ENCODE data around the gene FUT3. TPM values are rescaled to one million over a fixed set of nuclear protein-coding genes. Genes with fewer than 3 reads are reported as not detected.

Gene FUT3
- polyA plus RNA-seq, 1 donor from 2014 or later: 0.64 TPM

DNA sequence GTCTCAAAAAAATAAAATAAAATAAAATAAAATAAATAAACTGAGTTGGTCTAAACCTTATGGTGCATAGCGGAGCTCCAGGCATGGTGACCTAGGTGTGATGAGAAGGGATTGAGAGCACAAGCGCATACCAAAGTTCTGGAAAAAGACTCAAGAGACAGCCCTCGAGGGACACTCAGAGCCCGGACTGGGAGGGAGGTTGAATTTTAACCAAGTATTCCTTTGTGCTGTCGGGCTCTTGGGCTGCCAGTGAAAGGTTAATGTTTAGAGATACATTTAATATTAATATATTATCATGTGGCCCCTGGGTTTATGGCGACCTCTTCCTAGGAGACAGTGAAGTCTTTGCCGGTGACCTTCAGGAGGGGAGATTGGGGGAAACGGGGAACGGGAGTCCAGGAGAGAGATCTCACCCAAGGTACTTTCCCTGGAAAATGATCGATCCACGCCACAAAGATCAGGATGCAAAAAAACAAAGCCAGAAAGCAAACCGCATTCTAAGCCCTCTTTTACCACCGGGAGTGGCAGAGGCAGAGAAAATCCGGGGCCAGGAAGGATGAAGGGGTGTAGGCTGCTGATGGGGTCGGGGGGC is 13.4 kb downstream of the FUT3 start:
- no peaks in the 10 kb centered on the region for H3K27me3 ChIP-seq (ENCODE audit: insufficient read depth, low read depth, low read length)
- H4K20me1 ChIP-seq (ENCODE audit: insufficient read depth): no peaks in the 10 kb centered on the region
- H3K36me3 ChIP-seq (ENCODE audit: insufficient read depth, low read length): no peaks in the 10 kb centered on the region
- no peak overlapping the region for H3K4me2 ChIP-seq (ENCODE audit: low read length)
- no peak for TF ChIP-seq MXI1 (conservative IDR thresholded peaks at IDR 0.05; ENCODE audit: poor library complexity, severe bottlenecking)
- TF ChIP-seq POLR2AphosphoS5 (IDR thresholded peaks at IDR 0.05): no peak
- TF ChIP-seq TAF1 (IDR thresholded peaks at IDR 0.05; ENCODE audit: low read depth): no peak
- TF ChIP-seq, protein P1, sequence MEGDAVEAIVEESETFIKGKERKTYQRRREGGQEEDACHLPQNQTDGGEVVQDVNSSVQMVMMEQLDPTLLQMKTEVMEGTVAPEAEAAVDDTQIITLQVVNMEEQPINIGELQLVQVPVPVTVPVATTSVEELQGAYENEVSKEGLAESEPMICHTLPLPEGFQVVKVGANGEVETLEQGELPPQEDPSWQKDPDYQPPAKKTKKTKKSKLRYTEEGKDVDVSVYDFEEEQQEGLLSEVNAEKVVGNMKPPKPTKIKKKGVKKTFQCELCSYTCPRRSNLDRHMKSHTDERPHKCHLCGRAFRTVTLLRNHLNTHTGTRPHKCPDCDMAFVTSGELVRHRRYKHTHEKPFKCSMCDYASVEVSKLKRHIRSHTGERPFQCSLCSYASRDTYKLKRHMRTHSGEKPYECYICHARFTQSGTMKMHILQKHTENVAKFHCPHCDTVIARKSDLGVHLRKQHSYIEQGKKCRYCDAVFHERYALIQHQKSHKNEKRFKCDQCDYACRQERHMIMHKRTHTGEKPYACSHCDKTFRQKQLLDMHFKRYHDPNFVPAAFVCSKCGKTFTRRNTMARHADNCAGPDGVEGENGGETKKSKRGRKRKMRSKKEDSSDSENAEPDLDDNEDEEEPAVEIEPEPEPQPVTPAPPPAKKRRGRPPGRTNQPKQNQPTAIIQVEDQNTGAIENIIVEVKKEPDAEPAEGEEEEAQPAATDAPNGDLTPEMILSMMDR (IDR thresholded peaks at IDR 0.05; ENCODE audit: poor library complexity, severe bottlenecking): no peak
- TF ChIP-seq, protein P2, sequence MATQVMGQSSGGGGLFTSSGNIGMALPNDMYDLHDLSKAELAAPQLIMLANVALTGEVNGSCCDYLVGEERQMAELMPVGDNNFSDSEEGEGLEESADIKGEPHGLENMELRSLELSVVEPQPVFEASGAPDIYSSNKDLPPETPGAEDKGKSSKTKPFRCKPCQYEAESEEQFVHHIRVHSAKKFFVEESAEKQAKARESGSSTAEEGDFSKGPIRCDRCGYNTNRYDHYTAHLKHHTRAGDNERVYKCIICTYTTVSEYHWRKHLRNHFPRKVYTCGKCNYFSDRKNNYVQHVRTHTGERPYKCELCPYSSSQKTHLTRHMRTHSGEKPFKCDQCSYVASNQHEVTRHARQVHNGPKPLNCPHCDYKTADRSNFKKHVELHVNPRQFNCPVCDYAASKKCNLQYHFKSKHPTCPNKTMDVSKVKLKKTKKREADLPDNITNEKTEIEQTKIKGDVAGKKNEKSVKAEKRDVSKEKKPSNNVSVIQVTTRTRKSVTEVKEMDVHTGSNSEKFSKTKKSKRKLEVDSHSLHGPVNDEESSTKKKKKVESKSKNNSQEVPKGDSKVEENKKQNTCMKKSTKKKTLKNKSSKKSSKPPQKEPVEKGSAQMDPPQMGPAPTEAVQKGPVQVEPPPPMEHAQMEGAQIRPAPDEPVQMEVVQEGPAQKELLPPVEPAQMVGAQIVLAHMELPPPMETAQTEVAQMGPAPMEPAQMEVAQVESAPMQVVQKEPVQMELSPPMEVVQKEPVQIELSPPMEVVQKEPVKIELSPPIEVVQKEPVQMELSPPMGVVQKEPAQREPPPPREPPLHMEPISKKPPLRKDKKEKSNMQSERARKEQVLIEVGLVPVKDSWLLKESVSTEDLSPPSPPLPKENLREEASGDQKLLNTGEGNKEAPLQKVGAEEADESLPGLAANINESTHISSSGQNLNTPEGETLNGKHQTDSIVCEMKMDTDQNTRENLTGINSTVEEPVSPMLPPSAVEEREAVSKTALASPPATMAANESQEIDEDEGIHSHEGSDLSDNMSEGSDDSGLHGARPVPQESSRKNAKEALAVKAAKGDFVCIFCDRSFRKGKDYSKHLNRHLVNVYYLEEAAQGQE (IDR thresholded peaks at IDR 0.05; ENCODE audit: borderline replicate concordance): no peak
- H3K9me2 ChIP-seq (ENCODE audit: insufficient read depth, low read length): no peaks in the 10 kb centered on the region
- H3K9ac ChIP-seq (ENCODE audit: low read length): no peak overlapping the region
- no peaks in the 10 kb centered on the region for H3F3A ChIP-seq (ENCODE audit: insufficient read depth, low read length, poor library complexity, severe bottlenecking)
- no peaks in the 10 kb centered on the region for H3K9me3 ChIP-seq (ENCODE audit: low read length)
- H3K4me3 ChIP-seq (ENCODE audit: low read length): no peak overlapping the region
- H3K27ac ChIP-seq (ENCODE audit: low read length): no peak overlapping the region
- no peaks in the 10 kb centered on the region for H3K79me2 ChIP-seq (replicated peaks; ENCODE audit: insufficient read depth, low read length)
- H2AFZ ChIP-seq (ENCODE audit: low read depth, low read length): no peak overlapping the region

DNA sequence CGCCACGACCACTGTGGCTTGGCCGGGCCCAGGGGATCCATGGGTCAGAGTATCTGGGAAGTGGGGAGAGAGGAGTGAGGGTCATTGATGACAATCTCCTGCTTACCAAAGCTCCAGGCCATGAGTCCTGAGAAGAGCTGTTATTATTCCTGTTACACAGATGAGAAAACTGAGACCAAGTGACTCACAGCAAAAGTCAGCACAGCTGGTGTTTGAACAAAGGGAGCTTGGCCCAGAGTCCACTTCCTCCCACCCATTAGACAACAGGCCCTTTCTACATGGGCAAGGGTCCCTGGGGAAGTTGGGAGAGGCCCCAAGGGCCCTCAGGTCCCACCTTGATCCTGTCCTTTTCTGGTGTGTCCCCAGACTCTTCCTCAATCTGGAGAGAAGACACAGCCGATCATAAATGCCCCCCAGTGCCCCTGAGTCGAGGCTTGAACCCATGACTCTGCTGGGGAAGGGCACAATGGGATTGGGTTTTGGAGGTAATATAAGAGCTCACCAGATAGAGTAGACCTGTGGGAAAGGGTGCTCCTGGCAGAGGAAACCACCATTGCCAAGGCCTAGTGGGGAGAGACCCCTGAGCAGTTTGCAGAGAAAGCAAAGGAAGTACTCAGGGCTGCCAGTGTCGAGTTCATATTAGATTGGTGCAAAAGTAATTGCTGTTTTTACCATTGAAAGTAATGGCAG is 18.6 kb downstream of the FUT3 start:
- no peaks in the 10 kb centered on the region for H3K36me3 ChIP-seq (ENCODE audit: insufficient read depth, low read length)

More for the DNA sequence above, 18.6 kb downstream of the FUT3 start:
- TF ChIP-seq, protein P1 (IDR thresholded peaks at IDR 0.05; ENCODE audit: poor library complexity, severe bottlenecking): no peak
- TF ChIP-seq POLR2AphosphoS5 (IDR thresholded peaks at IDR 0.05): no peak
- TF ChIP-seq MXI1 (conservative IDR thresholded peaks at IDR 0.05; ENCODE audit: poor library complexity, severe bottlenecking): no peak
- Histone ChIP-seq H3K9me2 (ENCODE audit: insufficient read depth, low read length) (no peaks in the 10 kb centered on the region), H3K9me3 (ENCODE audit: low read length) (no peaks in the 10 kb centered on the region), H2AFZ (ENCODE audit: low read depth, low read length) (no peak overlapping the region), H4K20me1 (ENCODE audit: insufficient read depth) (no peaks in the 10 kb centered on the region), H3K27me3 (ENCODE audit: insufficient read depth, low read depth, low read length) (no peaks in the 10 kb centered on the region), H3F3A (ENCODE audit: insufficient read depth, low read length, poor library complexity, severe bottlenecking) (no peaks in the 10 kb centered on the region), H3K4me2 (ENCODE audit: low read length) (no peak overlapping the region), H3K4me3 (ENCODE audit: low read length) (no peak overlapping the region), H3K27ac (ENCODE audit: low read length) (no peak overlapping the region), H3K79me2 (replicated peaks; ENCODE audit: insufficient read depth, low read length) (no peaks in the 10 kb centered on the region), H3K9ac (ENCODE audit: low read length) (no peak overlapping the region)

All from neural cell (in vitro differentiated cells).